Measurements from ENCODE around the gene CCDC51.
A peak's percentile ranks its signal among the peaks of the same experiment; 100 is the strongest.

CCDC51 gene

DNA sequence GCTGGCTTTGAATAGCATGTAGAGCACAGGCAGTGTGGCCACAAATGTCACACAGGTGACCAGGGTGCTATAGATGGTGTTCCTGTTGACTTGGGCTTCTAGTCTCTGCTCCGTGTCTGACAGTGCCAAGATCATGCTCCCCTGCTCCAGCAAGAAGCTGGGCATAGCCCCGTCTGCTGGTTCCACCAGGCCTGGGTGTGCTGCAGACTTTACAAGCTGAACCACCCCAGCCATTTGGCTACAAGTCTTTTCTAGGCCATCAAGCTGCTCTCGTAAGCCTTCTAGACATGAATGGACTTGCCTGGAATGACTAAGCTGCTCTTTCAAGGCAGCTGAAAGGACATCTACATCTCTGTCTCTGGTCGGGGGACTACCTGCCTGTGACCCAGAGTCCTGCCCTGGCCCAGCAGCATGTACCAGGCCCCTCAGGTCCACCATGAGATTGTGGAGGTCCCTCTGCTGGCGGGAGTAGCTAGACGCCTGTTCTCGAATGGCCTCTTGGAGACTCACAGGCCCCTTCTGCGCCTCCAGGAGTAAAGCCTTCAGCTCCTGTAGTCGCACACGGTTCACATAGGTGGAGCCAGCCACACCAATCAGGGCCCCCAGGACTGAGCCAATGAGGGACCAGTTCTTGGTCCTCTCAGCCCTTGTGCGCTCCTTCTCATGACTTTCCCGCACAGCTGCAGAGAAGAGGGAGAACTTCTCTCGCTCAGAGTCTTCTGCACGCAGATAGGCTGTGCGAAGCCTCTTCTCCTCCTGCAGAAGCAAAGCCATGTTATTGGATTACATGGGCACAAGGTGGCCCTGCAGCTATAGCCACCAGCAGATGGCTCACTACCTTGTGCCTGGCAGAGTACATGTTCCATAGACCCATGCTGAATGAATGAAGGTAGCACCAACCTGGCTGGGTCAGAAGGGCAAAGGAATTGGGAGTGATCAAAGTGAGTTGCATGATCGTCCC is 7.2 kb downstream of the CCDC51 start:
- DNase-seq = peak; percentile 7 to 11

DNA sequence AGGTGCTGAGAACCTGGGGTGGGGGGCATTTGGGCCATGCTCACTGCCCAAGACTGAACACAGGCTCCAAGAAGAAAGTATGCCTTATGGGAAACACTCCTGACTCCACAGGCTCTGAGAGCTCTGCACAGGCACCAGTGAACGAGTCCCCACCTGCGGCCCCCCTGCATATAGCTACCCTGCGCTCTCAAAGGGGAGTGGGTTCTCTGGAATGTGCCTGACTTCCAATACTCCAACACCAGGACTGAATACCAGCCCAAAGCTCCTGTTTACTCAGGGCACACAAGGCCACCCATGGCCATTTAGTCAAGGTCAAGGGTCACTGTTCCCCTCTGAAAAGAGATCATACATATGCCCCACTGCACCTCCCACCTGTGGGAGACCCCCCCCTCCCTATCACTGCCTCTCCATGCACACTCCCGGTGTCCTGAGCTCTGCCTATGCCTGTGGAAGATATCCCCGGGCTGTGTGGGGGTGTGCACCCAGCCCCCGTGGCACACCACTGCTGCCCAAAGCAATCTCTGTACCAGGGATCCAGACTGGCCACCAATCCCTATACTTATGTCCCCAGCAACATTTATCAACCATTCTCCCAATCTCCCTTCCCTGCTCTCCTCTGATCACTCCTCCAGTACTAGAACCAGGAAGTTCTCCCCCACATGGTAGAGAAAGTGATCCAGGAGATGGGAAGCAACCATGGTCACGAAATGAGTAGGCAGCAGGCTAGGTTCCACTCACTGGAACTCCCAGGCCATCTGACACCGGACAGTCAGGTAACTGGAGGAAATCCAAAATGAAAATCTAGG is 8.5 kb downstream of the CCDC51 start:
- no peak for DNase-seq

DNA sequence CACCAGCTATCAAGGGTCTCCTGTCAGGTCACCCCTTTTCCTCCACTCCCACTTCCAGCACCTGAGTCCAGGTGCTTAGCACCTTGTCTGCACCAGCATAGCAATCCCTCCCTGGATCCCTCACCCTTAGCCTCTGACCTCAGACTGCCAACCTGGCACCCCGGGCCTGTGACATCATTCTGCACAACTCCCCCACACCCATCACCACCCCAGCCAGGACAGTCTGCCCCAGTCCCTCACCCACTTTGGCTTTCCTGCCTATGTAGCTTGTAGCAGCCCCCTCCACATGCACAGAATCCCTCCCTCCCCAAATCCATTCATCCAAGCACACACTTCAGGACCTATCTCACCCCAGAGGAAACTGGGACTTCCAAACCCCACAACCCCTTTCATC is 9.2 kb downstream of the CCDC51 start:
- no peak for DNase-seq

DNA sequence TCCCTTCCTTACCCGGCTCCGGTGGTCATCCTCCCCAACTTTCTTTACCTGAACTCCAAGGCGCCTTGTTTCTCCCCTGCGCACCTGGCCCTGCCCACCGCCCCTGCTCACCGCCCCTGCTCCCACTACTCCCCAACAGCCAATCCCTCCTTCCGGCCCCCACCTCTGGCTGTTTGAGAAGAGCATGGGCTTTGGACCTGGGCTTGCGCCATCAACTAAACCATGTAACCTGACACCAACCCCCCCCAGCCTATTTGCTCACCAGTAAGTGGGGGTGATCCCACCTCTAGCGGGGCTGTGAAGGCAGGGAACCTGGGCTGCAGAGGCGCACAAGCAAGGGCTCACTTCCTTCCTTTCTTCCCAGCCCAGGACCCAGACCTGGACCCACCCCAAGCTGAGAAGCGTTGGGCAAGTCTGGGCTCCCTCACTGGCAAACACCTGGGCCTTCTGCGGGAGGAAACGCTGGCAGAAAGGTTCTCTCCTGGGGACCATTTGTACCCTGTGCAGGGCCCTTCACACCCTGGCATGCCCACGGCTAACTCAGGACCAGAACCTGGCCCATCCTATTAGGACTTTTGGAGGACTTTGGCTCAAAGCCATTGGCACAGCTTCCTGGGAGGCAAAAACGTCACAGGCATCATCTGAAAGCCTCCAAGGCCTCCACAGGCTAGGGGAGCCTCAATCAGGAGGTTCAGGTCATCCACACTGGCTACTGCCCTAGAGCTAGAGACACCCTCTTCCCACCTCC is 9.8 kb downstream of the CCDC51 start, which contains the start of gene PLXNB1:
PLXNB1 (minus strand) TSS at position 127 of the 748 bp plus-strand sequence. CDS start 5,475 bp downstream, outside the sequence.
- DNase-seq = peak; percentile 57 to 65

DNA sequence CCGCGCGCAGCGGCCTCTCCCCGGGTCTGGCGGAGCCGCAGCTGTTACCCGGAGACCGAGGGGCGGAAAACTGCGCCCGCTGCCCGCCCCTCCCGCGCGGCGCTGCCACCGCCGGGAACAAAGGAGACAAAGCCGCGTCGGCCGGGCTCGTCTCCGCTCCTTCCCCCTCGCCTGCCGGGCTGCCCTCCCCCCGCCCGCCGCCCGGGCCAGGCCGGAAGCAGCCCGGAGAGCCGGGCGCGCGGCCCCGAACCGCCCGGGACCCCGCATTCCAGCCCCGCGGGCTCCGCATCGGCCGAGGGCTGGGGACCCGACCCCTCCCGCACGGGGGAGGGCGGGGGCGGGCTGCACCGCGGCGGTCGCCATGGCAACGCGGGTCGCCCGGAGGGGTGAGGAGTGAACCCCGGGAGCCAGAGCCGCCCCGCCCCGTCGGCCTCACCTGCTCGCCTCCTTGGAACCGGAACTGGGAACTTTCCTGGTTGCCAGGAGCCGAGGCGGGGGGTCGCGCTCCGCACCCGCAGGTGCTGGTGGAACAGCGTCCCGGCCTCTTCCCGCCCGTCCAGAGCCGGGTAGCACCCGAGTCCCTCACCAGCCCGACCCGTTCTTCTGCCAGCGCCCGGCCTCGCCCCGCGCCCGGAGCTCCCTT is 10.5 kb downstream of the CCDC51 start:
- DNase-seq = no peak

DNA sequence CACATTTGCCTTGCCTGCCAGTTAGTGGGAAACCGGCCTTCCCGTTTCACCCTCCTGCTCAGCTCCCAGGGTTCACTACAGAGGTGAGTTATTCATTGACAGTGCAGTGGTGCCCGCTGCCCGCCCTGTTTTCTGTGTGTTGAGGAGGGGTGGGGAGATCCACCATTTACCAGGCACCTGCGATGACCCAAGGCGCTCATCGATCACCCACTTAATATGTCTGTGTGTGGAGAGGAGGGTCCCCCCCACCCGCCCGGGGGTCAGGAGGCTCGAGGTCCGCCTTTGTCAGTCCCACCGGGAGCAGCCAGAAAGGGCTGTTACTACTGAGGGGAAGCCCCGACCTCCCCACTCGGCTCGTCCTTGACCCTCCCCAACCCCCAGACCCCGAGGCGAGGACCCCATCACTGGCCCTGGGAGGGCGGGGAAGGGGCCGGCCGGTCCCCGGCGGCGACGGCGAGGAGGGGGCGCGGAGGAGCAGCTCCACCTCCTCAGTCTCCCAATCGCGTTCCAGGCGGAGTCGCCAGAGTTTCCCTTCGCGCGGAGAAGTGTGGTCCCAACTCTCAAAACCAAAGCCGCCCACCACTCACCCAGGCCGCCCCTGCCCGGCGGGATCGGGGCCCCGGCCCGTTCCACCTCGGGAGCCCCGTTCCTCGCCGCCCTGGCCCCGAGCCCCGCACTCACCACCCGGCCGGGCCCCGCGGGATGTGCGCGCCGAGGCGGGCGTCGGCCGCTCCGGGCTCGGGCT is 11.2 kb downstream of the CCDC51 start:
- DNase-seq = no peak

DNA sequence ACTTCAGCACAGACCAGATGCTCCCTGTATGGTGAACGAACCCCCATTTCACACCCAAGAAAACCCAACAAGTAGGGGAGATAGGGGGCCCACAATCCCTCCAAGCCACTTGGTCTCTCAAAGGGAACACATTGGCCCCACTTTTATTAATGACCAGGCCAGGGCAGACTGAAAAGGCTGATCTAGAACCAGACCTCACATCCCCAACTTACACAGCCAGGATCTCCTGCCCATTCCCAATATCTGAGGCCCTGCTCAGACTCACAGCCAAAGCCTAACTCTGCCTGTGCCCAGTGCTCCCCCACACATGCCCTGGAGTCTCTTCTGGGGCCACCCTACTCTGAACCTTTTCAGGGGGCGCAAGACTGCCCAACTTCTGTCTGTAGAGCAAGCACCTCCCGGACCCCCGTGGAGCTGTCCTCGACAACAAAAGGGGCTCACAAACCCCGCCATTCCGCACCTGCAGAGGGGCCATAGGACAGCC is 11.8 kb downstream of the CCDC51 start:
- no peak for DNase-seq

DNA sequence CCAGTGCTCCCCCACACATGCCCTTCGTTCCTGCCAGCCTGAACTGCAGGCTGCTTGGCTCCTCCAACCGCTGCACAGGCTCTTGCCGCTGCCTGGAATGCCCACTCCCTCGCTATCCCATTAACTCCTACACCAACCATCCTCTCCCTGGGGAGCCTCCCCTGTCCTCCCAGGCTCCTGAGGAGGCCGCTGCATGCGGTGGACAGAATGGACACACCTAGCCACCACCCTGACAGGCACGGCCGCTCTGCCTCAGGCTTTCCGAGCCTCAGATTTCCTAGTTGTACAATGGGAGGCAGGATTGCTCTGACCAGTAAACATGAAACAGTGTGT is 12.3 kb downstream of the CCDC51 start:
- DNase-seq = no peak

DNA sequence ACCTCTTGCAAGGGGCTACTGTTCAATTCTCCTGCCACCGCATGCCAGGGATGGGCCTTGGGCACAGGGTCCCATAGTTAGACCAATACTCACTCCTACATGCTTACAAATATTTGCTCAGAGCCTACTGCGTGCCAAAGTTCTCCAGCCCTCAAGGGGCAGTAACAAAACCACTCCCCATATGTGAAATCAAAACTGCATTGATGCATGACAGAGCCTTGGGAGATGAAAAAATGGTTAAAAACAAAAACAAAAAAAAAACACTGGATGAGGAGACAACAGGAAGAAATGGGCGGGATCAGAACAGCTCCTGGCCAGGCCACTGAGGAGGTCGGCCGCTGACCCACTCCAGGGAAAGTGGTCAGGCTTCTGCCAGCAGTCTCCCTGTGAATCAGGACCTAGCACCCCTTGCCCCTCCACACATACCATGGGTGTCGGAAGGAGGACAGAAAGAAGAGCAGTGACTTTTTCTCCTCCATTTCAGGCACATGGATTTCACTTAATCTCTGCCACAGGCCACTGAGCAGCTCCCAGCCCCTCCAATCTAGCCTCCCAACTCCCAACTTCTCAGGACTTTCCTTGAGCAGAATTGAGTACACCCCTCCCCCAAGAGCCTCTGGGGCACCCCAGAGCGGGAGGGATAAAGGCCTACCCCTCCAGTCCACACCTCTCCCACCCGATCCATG is 12.8 kb downstream of the CCDC51 start:
- no peak for DNase-seq

DNA sequence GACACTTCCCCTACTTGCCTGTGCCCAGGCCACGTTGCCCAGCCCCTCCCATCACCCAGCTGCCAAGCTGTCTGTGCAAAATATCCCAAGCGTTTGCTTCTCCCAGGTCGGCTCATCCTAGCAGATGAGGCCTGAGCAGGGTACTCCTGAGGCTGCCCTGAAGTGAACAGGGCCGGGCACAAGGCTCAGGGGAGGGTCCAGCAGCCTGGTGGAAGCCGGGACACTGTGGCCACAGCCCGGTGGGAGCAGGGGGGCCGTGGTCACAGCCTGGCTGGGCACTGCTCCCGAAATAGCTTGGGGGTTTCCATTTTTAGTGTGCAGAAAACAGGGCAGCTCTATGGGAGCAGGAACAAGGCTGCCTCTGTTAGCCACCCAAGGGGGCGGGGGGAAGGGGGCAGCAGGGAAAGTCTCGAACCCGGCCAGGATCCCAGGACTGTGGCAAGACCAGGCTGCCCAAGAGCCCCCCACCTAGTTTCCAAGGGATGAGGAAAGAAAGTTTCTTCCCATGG is 13.5 kb downstream of the CCDC51 start:
- DNase-seq = no peak

DNA sequence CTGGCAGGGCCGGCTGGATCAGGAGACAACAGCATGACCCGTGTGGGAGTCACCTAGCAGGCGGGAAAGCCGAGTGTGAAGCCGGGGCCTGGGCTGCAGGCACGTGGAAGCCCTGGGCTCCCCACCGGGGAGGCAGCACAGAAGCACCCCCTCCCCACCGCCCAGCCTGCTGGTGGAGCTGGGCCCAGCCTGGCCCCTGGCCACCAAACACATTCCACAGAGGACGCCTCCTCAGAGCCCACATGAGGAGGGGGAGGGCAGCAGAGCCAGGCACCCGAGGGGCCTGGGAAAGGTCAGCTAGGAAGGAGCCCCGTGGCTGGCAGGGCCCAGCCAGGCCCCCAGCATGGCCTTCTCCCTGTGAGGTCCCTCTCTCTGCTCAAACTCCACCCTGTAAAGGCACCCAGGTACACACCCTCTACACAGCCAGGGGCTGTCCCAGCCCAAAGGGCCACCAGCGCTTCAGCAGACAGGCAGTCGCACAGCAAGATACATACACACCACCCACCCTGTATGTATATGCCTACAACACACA is 14.6 kb downstream of the CCDC51 start:
- no peak for DNase-seq

DNA sequence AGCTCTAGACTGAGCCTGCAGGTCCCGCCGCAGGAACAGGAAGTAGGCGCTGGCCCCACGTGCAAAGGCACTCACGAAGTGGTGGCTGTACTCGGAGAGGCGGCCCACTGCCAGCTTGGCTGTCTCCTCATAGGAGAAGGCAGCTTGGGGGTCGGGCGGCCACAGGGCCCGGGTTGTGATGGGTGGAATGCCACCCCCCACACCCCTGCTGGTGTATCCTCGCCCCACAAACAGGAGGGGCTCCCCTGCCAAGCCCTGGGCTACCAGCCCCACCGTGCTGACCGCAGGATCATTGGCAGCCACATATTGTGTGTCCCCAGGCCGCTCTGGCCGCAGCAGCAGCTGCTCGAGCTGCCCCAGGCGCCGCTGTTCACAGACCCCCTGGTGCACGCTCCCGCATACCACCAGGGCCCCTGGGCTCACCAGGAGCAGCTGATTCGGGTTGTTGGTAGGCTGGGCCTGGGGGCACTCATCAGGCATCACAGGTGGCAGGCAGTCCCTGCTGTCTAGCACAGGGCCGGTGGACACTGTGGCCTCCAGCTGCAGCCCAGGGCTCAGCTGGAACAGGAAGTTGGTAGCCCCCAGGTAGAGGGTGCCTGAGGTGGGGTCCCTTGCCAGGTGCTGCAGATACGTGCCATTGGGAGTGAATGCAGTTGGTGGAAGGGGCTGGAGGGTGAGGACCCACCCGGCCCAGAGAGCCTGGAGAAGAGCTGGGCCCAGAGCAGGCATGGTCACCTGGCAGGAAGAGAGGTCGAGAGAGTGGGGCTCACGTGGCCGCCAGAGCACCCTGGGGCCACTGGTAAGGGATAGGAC is 15.8 kb downstream of the CCDC51 start:
- DNase-seq = peak in 1 of 2 experiments; percentile 8

DNA sequence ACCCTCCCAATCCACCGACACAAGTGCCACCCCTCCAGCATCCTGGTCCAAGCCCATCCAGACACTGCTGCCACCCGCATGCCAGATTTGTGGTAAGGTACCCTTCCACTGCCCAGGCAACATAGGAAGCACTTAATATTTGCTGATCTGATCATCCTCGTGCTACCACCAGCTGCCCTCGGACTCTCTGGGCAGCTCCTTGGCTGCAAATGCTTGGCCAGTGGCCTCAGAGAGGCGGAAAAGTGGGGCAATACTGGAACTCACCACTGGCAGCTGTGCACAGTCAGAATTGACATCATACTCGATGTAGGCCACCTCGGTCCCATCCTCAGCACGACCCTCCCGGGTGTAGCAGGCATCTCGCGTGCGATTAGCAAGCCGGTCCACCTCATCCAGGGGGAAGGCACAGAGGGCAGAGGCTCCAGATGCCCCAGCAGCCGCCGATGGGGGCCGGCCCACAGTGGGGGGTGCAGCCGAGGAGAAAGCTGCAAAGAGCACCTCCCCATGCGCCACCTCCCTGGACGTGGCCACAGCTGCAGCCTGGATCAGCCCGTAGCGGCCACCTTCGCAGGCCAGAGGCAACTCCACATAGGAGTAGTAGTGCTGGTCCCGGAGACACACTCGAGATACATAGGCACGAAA is 16.6 kb downstream of the CCDC51 start:
- DNase-seq = no peak

DNA sequence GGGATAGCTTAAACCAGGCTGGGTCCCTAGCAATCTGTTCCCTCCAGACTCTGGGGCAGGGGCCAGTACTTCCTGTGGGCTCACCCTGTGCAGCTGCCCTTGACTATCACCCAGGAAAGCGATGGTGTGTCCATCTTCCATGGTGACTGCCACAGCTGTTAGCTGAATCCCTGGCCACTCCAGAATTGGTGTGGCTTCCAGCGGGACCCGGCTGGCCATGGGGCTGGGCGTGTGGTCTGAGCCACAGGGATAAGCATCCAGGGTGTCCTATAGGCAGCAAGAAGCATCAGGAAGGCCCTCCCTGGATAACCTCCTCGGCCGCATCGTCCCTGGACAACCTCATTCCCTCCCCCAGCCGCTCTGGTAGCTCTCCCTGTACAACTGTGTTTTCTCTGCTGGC is 17.2 kb downstream of the CCDC51 start:
- no peak for DNase-seq

DNA sequence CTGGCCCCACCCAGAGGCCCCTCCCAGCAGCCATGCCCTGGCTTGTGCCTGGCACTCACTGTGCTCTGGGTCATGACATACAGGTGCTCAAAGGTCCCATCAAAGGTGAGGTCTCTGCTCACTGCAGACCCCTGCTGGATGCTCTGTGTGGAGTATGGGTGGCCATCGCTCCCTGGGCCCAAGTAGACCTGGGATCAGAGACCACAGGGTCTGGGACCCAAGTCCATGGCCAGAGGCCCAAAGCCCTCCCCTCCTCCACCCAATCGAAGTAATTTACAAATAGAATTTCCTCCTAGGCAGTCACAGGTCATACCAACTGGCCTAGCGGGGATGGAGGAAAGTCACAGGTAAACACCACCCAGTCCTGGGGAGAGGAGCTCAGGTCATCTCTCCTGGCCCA is 17.6 kb downstream of the CCDC51 start:
- no peak for DNase-seq

DNA sequence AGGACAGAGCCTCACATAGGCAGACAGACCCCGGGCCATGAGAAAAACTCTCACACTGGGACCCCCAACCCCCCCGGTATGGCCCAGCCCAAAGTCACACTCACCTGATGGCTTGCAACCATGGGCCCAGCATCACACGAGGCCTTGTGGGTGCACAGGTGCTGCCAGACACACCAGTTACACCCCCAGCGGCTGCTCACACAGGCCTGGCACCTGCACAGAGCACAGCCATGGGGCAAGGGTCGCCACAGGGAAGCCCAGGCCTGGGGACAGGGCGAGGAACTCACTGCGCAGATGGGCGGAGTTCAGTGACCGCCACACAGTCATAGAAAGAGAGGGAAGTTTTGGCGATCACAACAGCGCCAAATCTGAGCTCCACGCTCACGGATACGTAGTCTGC is 19.4 kb downstream of the CCDC51 start:
- no peak for DNase-seq

DNA sequence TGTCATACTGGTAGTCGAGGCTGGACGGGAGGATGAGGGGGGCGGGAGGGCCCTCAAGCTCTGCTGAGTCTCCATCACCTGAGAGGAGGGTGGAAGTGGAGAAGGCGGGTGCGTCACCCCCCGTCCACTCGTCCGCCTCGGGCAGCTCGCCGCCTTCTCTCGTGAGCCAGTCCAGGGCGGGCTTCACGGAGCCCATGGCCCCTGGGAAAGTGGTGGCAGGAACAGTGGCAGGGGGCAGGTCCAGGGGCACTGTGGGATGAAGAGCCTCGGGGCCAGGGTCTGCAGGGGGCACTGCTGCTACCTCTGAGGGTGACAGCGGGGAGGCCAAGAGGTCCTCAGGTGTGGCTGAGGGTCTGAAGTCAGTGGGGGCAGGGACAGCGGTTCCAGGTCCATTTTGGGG is 20.3 kb downstream of the CCDC51 start:
- no peak for DNase-seq

DNA sequence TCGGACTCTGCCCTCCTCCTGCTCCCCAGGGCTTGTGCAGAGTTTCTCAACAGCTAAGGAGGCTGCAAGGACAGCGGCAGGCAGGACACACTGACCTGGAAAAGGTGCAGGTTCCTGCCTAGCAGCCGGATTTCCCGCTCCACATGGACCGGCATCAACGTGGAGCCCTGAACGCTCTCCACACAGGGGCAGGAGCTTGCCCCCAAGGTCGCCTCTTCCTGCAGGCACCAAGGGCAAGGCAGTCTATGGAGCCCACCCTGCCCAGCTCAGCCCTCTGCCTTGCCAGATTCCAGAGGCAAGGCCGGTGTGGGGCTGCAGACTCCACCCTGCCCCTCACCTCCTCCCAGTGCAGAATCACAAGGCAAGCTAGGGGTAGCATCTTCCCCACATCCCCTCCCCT is 20.8 kb downstream of the CCDC51 start:
- no peak for DNase-seq

DNA sequence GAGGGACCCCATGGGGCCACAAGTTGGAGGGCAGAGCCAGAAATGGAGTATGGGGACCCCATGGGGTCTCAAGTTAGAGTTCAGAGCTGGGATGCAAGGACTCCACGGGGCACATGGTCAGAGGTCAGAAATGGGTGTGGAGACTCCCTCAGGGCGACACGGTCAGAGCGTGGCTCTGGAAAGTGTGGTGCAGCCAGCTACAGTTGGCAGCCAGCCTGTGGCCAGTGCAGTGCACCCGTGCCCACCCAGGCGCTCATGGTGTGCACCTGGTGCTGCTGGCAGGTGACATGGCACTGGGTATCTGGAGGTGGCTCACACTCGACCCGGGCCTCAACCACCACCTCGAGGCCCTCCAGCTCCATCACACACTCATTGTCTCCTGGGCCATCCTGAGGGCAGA is 21.3 kb downstream of the CCDC51 start:
- DNase-seq = no peak
